HepG2 (cell line): ENCODE data around the gene HSPA1B. TPM values are rescaled to one million over a fixed set of nuclear protein-coding genes. Genes with fewer than 3 reads are reported as not detected.

Source experiments
- DNMT3B ChIP-seq: conservative IDR thresholded peaks from 2 replicates; pipeline ENCODE4 v1.6.1; 2016; ENCODE audit warnings: missing biosample characterization, control low read depth
- DR1 ChIP-seq: sonication (generic); formaldehyde crosslinking; IDR thresholded peaks from 2 replicates; pipeline ENCODE4 v1.8.0; 2021; ENCODE audit warnings: mild to moderate bottlenecking, missing genetic modification reagents, inconsistent platforms
- E2F2 ChIP-seq: sonication (generic); formaldehyde crosslinking; IDR thresholded peaks from 2 replicates; pipeline ENCODE4 v1.4.0; 2020; ENCODE audit warnings: missing genetic modification reagents, borderline replicate concordance
- ELF1 ChIP-seq: sonication (generic); formaldehyde crosslinking; IDR thresholded peaks from 2 replicates; pipeline ENCODE4 v1.4.0; 2020; ENCODE audit warnings: missing genetic modification reagents
- ETV5 ChIP-seq: IDR thresholded peaks from 2 replicates; pipeline ENCODE4 v1.6.1; 2018; ENCODE audit warnings: missing biosample characterization, missing genetic modification reagents, inconsistent platforms, borderline replicate concordance
- FOXC1 ChIP-seq: sonication (generic); formaldehyde crosslinking; IDR thresholded peaks from 2 replicates; pipeline ENCODE4 v1.8.0; 2022; ENCODE audit warnings: mild to moderate bottlenecking, missing genetic modification reagents, borderline replicate concordance
- FOXK1 ChIP-seq: sonication (generic); formaldehyde crosslinking; IDR thresholded peaks from 2 replicates; pipeline ENCODE4 v1.4.0; 2020; ENCODE audit warnings: low read depth, missing genetic modification reagents, borderline replicate concordance
- JDP2 ChIP-seq: sonication (generic); formaldehyde crosslinking; IDR thresholded peaks from 2 replicates; pipeline ENCODE4 v1.8.1; 2022; ENCODE audit warnings: missing genetic modification reagents, borderline replicate concordance
- KLF13 ChIP-seq: sonication (generic); formaldehyde crosslinking; IDR thresholded peaks from 2 replicates; pipeline ENCODE4 v1.4.0; 2020; ENCODE audit warnings: mild to moderate bottlenecking, missing genetic modification reagents
- KLF16 ChIP-seq, 2 experiments: sonication (generic) in 1 of 2; formaldehyde crosslinking in 1 of 2; IDR thresholded peaks; 2 replicates each; pipeline versions ENCODE4 v1.6.1 to v1.8.0; 2016 to 2023; ENCODE audit warnings: missing genetic modification reagents in 2 of 2, missing compliant biosample characterization in 1 of 2
- NCOR1 ChIP-seq: fragments of 200-600 bp; sonication (generic); IDR thresholded peaks from 2 replicates; pipeline ENCODE4 v1.7.0; 2017; ENCODE audit warnings: antibody characterized with exemption, low read length, borderline replicate concordance
- NPAS2 ChIP-seq: sonication (generic); formaldehyde crosslinking; IDR thresholded peaks from 2 replicates; pipeline ENCODE4 v1.8.0; 2022; ENCODE audit warnings: mild to moderate bottlenecking, missing genetic modification reagents, borderline replicate concordance
- NRL ChIP-seq: sonication (generic); formaldehyde crosslinking; IDR thresholded peaks from 2 replicates; pipeline ENCODE4 v1.5.0; 2020; ENCODE audit warnings: missing genetic modification reagents, mild to moderate bottlenecking, moderate library complexity, borderline replicate concordance
- RCOR2 ChIP-seq: IDR thresholded peaks from 2 replicates; pipeline ENCODE4 v1.6.1; 2016; ENCODE audit warnings: missing biosample characterization, missing genetic modification reagents
- REL ChIP-seq: sonication (generic); formaldehyde crosslinking; conservative IDR thresholded peaks from 2 replicates; pipeline ENCODE4 v1.8.0; 2022; ENCODE audit warnings: mild to moderate bottlenecking, missing genetic modification reagents, moderate library complexity
- REXO4 ChIP-seq: sonication (generic); formaldehyde crosslinking; IDR thresholded peaks from 2 replicates; pipeline ENCODE4 v1.8.0; 2022; ENCODE audit warnings: missing genetic modification reagents, mild to moderate bottlenecking, borderline replicate concordance
- SAFB2 ChIP-seq: sonication (generic); formaldehyde crosslinking; IDR thresholded peaks from 2 replicates; pipeline ENCODE4 v1.5.1; 2020; ENCODE audit warnings: missing genetic modification reagents, low read depth, mild to moderate bottlenecking, borderline replicate concordance
- SIN3A ChIP-seq: IDR thresholded peaks from 2 replicates; pipeline ENCODE4 v1.6.1; 2011; ENCODE audit warnings: low read depth, mild to moderate bottlenecking, control low read depth, low read length, borderline replicate concordance
- SMAD3 ChIP-seq: sonication (generic); formaldehyde crosslinking; IDR thresholded peaks from 2 replicates; pipeline ENCODE4 v1.4.0; 2020; ENCODE audit warnings: missing genetic modification reagents
- TGIF2 ChIP-seq: IDR thresholded peaks from 2 replicates; pipeline ENCODE4 v1.6.1; 2016; ENCODE audit warnings: control low read depth, missing compliant biosample characterization
- ZBTB42 ChIP-seq: sonication (generic); formaldehyde crosslinking; IDR thresholded peaks from 2 replicates; pipeline ENCODE4 v1.5.0; 2020; ENCODE audit warnings: mild to moderate bottlenecking, missing genetic modification reagents
- ZKSCAN8 ChIP-seq: IDR thresholded peaks from 2 replicates; pipeline ENCODE4 v1.6.1; 2016; ENCODE audit warnings: borderline replicate concordance, missing genetic modification reagents, missing compliant biosample characterization
- ZMYM4 ChIP-seq: sonication (generic); formaldehyde crosslinking; IDR thresholded peaks from 2 replicates; pipeline ENCODE4 v1.8.1; 2023; ENCODE audit warnings: mild to moderate bottlenecking, missing genetic modification reagents
- ZNF143 ChIP-seq: sonication (generic); formaldehyde crosslinking; IDR thresholded peaks from 2 replicates; pipeline ENCODE4 v1.4.0; 2020; ENCODE audit warnings: missing genetic modification reagents
- ZNF326 ChIP-seq: sonication (generic); formaldehyde crosslinking; IDR thresholded peaks from 2 replicates; pipeline ENCODE4 v1.4.0; 2020; ENCODE audit warnings: missing genetic modification reagents, borderline replicate concordance
- ZNF432 ChIP-seq: sonication (generic); formaldehyde crosslinking; IDR thresholded peaks from 2 replicates; pipeline ENCODE4 v1.5.0; 2020; ENCODE audit warnings: missing genetic modification reagents, mild to moderate bottlenecking, borderline replicate concordance
- ZNF615 ChIP-seq: sonication (generic); formaldehyde crosslinking; IDR thresholded peaks from 2 replicates; pipeline ENCODE4 v1.5.0; 2020; ENCODE audit warnings: mild to moderate bottlenecking, missing genetic modification reagents, borderline replicate concordance
- polyA plus RNA-seq, 8 experiments: library from polyadenylated mRNA; depleted of rRNA in 3 of 8; stranded (reverse) in 7 of 8; unstranded in 1 of 8; fragments of >200 nt; fragmentation: Illumina TruSeq in 4 of 8; extraction: Trizol in 4 of 8; gene quantifications; 2 replicates each; pipeline versions ENCODE4 v1.2.1 to v1.2.3, GENCODE V29; 2011 to 2016; ENCODE audit warnings: low read depth in 4 of 8, missing spikeins in 1 of 8, mixed read lengths in 1 of 8; ENCODE audit not compliant: insufficient read depth in 1 of 8
- total RNA-seq, 5 experiments: library from RNA; depleted of rRNA; stranded (reverse); fragments of >200 nt; fragmentation: Illumina TruSeq; extraction: Trizol; gene quantifications; 2 replicates each; pipeline ENCODE4 v1.2.3, GENCODE V29; 2016; ENCODE audit warnings: low read depth in 1 of 5

Gene HSPA1B
- total and polyA plus RNA-seq, 2 of the 13 experiments (the other 11 are each of a cell fraction or from before 2014, with no cell fraction given), result 26.0 to 186 TPM

- TF ChIP-seq ZNF432 (CRISPR knock-in tag) (no peak), SMAD3 (CRISPR knock-in tag) (peak; percentile 81), DR1 (CRISPR knock-in tag) (peak; percentile 99), ELF1 (CRISPR knock-in tag) (peak; percentile 87), ZNF326 (CRISPR knock-in tag) (no peak), TGIF2 (CRISPR knock-in tag) (peak; percentile 97), NCOR1 (peak; percentile 43; the same call in 1 of the 2 replicates), ZMYM4 (CRISPR knock-in tag) (peak; percentile 100), REL (CRISPR knock-in tag) (no peak), ZNF143 (CRISPR knock-in tag) (peak; percentile 59; the same call in 1 of the 2 replicates), E2F2 (CRISPR knock-in tag) (no peak), RCOR2 (CRISPR knock-in tag) (no peak), SIN3A (peak; percentile 99), ETV5 (CRISPR knock-in tag) (peak; percentile 55; the same call in 1 of the 2 replicates), DNMT3B (CRISPR knock-in tag) (peak; percentile 70; the same call in 1 of the 2 replicates), SAFB2 (CRISPR knock-in tag) (peak; percentile 99), JDP2 (CRISPR knock-in tag) (no peak), ZKSCAN8 (CRISPR knock-in tag) (peak; percentile 65), KLF13 (CRISPR knock-in tag) (0 out of 2 replicates have a peak, but pooled peaks have one; percentile 89), REXO4 (peak; percentile 62; the same call in 1 of the 2 replicates), ZNF615 (no peak), ZBTB42 (0 out of 2 replicates have a peak, but pooled peaks have one; percentile 40), KLF16 (CRISPR knock-in tag; IDR thresholded peaks at IDR 0.05) (peak in 1 of 2 experiments; percentile 98; a peak in 2 of 4 replicates), NPAS2 (CRISPR knock-in tag) (no peak), FOXK1 (CRISPR knock-in tag) (peak; percentile 82; the same call in 1 of the 2 replicates), FOXC1 (peak; percentile 86; the same call in 1 of the 2 replicates), NRL (CRISPR knock-in tag) (peak; percentile 49; the same call in 1 of the 2 replicates)
Measured at GRCh38 chr6:31862344-31863235, 35.1 kb downstream of the HSPA1B start, which contains the start of gene NEU1 (continued).
